Skeletal muscle satellite cell (primary cell): Measurements from ENCODE around the gene CFAP99.

Experiments
- H3K27me3 ChIP-seq: 2 replicates; pipeline ENCODE4 v1.7.0; 2013; ENCODE audit warnings: low read length; ENCODE audit not compliant: control insufficient read depth, insufficient read depth
- H3K36me3 ChIP-seq: 2 replicates; pipeline ENCODE4 v1.7.0; 2013; ENCODE audit warnings: mild to moderate bottlenecking, control low read depth, low read length; ENCODE audit not compliant: insufficient read depth
- H3K4me1 ChIP-seq: 2 replicates; pipeline ENCODE4 v1.7.0; 2013; ENCODE audit warnings: low read length; ENCODE audit not compliant: control insufficient read depth, insufficient read depth
- H3K4me2 ChIP-seq: 2 replicates; pipeline ENCODE4 v1.7.0; 2013; ENCODE audit warnings: mild to moderate bottlenecking, low read length
- H3K4me3 ChIP-seq: 2 replicates; pipeline ENCODE4 v1.7.0; 2013; ENCODE audit warnings: low read length
- H3K9ac ChIP-seq: 2 replicates; pipeline ENCODE4 v1.7.0; 2013; ENCODE audit warnings: mild to moderate bottlenecking, low read depth, low read length, moderate library complexity
- H3K9me3 ChIP-seq: replicated peaks from 2 replicates; pipeline ENCODE4 v1.7.0; 2013; ENCODE audit warnings: mild to moderate bottlenecking, control low read depth, low read length

The CFAP99 gene

GRCh38 chr4:2402048-2402842, 16.5 kb upstream of the CFAP99 start:
- peaks cover 17% of the 10 kb centered on the region for H3K27me3 ChIP-seq
- peak overlapping the region; percentile 53 for H3K4me3 ChIP-seq
- no peak overlapping the region for H3K9ac ChIP-seq

GRCh38 chr4:2402941-2403340, 15.8 kb upstream of the CFAP99 start:
- Histone ChIP-seq H3K4me2 (peak overlapping the region; percentile 86), H3K4me1 (peaks cover 16% of the 10 kb centered on the region), H3K36me3 (no peaks in the 10 kb centered on the region), H3K27me3 (peaks cover 17% of the 10 kb centered on the region), H3K9me3 (no peaks in the 10 kb centered on the region), H3K4me3 (no peak overlapping the region), H3K9ac (no peak overlapping the region)

More at GRCh38 chr4:2402048-2402842, 16.5 kb upstream of the CFAP99 start:
- Histone ChIP-seq H3K36me3 (no peaks in the 10 kb centered on the region), H3K4me1 (peaks cover 16% of the 10 kb centered on the region), H3K4me2 (peak overlapping the region; percentile 86), H3K9me3 (no peaks in the 10 kb centered on the region)

- peaks cover 11% of the 10 kb centered on the region for H3K27me3 ChIP-seq
- no peak overlapping the region for H3K4me2 ChIP-seq
- no peaks in the 10 kb centered on the region for H3K36me3 ChIP-seq
- H3K4me3 ChIP-seq = no peak overlapping the region
- H3K9ac ChIP-seq = no peak overlapping the region
- H3K9me3 ChIP-seq = no peaks in the 10 kb centered on the region
- H3K4me1 ChIP-seq = peaks cover 16% of the 10 kb centered on the region
Observed at GRCh38 chr4:2406406-2406805, 12.3 kb upstream of the CFAP99 start.

- Histone ChIP-seq H3K4me3 (no peak overlapping the region), H3K9me3 (no peaks in the 10 kb centered on the region), H3K9ac (no peak overlapping the region), H3K4me2 (no peak overlapping the region), H3K4me1 (peaks cover 12% of the 10 kb centered on the region), H3K36me3 (no peaks in the 10 kb centered on the region), H3K27me3 (peaks cover 11% of the 10 kb centered on the region)
Observed at GRCh38 chr4:2406920-2407319, 11.8 kb upstream of the CFAP99 start.

GRCh38 chr4:2407991-2408342, 10.8 kb upstream of the CFAP99 start:
- no peaks in the 10 kb centered on the region for H3K9me3 ChIP-seq
- H3K27me3 ChIP-seq = peaks cover 5% of the 10 kb centered on the region
- H3K36me3 ChIP-seq = no peaks in the 10 kb centered on the region
- no peak overlapping the region for H3K9ac ChIP-seq
- no peak overlapping the region for H3K4me3 ChIP-seq
- H3K4me2 ChIP-seq = no peak overlapping the region
- peaks cover 12% of the 10 kb centered on the region for H3K4me1 ChIP-seq

- Histone ChIP-seq H3K36me3 (no peaks in the 10 kb centered on the region), H3K4me3 (no peak overlapping the region), H3K4me2 (no peak overlapping the region), H3K4me1 (peaks cover 15% of the 10 kb centered on the region), H3K27me3 (peaks cover 3% of the 10 kb centered on the region), H3K9me3 (no peaks in the 10 kb centered on the region), H3K9ac (no peak overlapping the region)
Observed at GRCh38 chr4:2408401-2408958, 10.3 kb upstream of the CFAP99 start.

GRCh38 chr4:2408976-2409375, 9.8 kb upstream of the CFAP99 start:
- H3K36me3 ChIP-seq = no peaks in the 10 kb centered on the region
- H3K4me1 ChIP-seq = peaks cover 20% of the 10 kb centered on the region
- peaks cover 3% of the 10 kb centered on the region for H3K27me3 ChIP-seq
- H3K4me2 ChIP-seq = no peak overlapping the region
- H3K9ac ChIP-seq = no peak overlapping the region
- no peaks in the 10 kb centered on the region for H3K9me3 ChIP-seq
- no peak overlapping the region for H3K4me3 ChIP-seq

GRCh38 chr4:2409381-2409783, 9.4 kb upstream of the CFAP99 start:
- Histone ChIP-seq H3K36me3 (no peaks in the 10 kb centered on the region), H3K4me1 (peaks cover 24% of the 10 kb centered on the region), H3K9ac (no peak overlapping the region), H3K27me3 (peaks cover 3% of the 10 kb centered on the region), H3K4me2 (no peak overlapping the region), H3K4me3 (no peak overlapping the region), H3K9me3 (no peaks in the 10 kb centered on the region)

- H3K27me3 ChIP-seq = peaks cover 17% of the 10 kb centered on the region
Observed at GRCh38 chr4:2411786-2412510, 6.8 kb upstream of the CFAP99 start.

GRCh38 chr4:2412534-2412884, 6.2 kb upstream of the CFAP99 start:
- H3K4me2 ChIP-seq = peak overlapping the region; percentile 73
- no peaks in the 10 kb centered on the region for H3K36me3 ChIP-seq
- peak overlapping the region; percentile 57 for H3K4me3 ChIP-seq
- H3K27me3 ChIP-seq = peaks cover 19% of the 10 kb centered on the region
- H3K9me3 ChIP-seq = no peaks in the 10 kb centered on the region
- peaks cover 27% of the 10 kb centered on the region for H3K4me1 ChIP-seq
- H3K9ac ChIP-seq = peak overlapping the region; percentile 65

More at GRCh38 chr4:2411786-2412510, 6.8 kb upstream of the CFAP99 start:
- peak overlapping the region; percentile 57 for H3K4me3 ChIP-seq
- no peaks in the 10 kb centered on the region for H3K36me3 ChIP-seq
- peak overlapping the region; percentile 73 for H3K4me2 ChIP-seq
- peak overlapping the region; percentile 65 for H3K9ac ChIP-seq
- peaks cover 25% of the 10 kb centered on the region for H3K4me1 ChIP-seq
- H3K9me3 ChIP-seq = no peaks in the 10 kb centered on the region

GRCh38 chr4:2412885-2413716, 5.7 kb upstream of the CFAP99 start:
- H3K9ac ChIP-seq = peak overlapping the region; percentile 65
- peaks cover 29% of the 10 kb centered on the region for H3K4me1 ChIP-seq
- peaks cover 25% of the 10 kb centered on the region for H3K27me3 ChIP-seq
- peak overlapping the region; percentile 57 for H3K4me3 ChIP-seq
- no peaks in the 10 kb centered on the region for H3K36me3 ChIP-seq
- H3K4me2 ChIP-seq = peak overlapping the region; percentile 73
- no peaks in the 10 kb centered on the region for H3K9me3 ChIP-seq
